HG02885 (cell line): Measurements from ENCODE around the gene S100A12.

Experiments
- ATAC-seq: cut with Tn5 transposase; IDR thresholded peaks from one replicate; pipeline ENCODE4 v1.9.1; 2021; ENCODE audit warnings: mild to moderate bottlenecking; ENCODE audit not compliant: unreplicated experiment, poor library complexity

S100A12 gene

GRCh38 chr1:153370146-153370545 lies 5.3 kb downstream of the S100A12 start:
- no peak for ATAC-seq

- no peak for ATAC-seq
Measured at GRCh38 chr1:153368495-153368894, 6.9 kb downstream of the S100A12 start.

DNA sequence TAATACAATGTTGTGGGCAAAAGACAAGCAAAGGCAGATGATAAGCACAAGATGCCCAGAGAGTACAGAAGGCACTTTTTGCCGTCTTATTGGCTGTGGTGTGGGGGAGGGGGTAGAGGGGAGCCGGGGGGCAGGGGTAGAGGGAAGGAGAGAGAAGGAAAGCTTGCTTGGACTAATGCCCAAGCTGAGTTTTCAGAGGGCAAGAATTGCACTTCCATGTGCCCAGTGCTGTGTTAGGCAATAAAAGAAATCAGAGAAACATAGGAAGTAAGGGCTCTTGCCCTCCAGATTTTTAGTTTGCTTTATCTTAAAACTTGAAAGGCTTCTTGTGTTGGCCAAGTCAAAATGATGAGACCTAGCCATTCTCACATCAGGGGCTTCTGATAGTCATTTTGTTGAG lies 8.3 kb downstream of the S100A12 start:
- ATAC-seq, result no peak

GRCh38 chr1:153366261-153366660 lies 9.2 kb downstream of the S100A12 start:
- ATAC-seq, result no peak

GRCh38 chr1:153365696-153366095 lies 9.7 kb downstream of the S100A12 start:
- ATAC-seq, result no peak

GRCh38 chr1:153364766-153365666 lies 10.4 kb downstream of the S100A12 start:
- ATAC-seq, result no peak

DNA sequence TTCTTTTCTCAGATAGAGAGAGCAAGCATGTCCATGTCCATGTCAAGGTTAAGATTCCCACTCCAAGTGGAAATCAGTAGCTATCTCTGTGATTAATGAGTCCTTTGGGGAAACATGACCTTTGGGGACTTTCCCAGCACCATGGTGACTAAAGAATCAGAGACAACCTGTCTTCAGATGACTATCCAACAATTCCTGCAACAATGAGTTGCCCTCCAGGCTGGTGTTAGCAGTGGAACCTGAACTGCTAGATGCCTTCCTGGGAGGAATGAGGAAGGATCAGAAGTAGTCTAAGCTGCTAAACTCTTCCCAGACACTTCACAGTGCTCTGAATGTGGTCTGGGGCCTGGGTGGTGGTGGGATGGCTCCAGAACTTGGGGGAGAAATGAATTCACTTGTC lies 11.3 kb downstream of the S100A12 start:
- no peak for ATAC-seq

GRCh38 chr1:153363641-153364040 lies 11.8 kb downstream of the S100A12 start:
- ATAC-seq, result no peak

GRCh38 chr1:153362187-153362775 lies 13.1 kb downstream of the S100A12 start:
- no peak for ATAC-seq

DNA sequence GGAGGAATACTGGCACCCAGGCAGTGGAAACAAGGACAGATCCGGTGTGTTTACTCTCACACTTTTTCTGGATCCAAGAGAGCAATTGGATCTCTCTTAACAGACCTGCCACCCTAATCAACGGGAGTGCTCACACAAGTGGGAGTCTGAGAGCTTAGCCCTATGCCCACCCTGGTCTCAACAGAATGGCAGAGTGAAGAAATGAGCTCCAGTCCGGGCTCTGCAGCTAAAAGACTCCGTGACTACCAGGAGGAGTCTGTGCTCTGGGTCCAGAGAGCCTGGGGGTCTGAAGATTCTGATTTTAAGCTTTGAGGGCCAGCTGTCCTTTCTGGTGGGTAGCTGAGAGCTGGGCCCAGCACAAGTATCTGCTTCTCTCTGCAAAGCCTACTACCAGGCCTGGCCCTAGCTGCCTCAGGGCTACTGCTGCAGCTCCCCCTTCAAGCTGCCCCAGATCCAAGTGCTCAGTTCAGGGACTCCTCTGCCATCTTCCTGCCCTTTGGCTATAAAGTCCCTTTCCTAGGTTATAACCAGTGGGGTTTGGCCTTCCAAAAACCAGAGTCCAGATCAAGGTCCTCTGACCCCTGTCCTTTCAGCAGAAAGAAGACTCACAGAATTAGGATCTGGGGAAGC lies 13.8 kb downstream of the S100A12 start:
- no peak for ATAC-seq

- no peak for ATAC-seq
Measured at GRCh38 chr1:153360592-153361479, 14.6 kb downstream of the S100A12 start.

DNA sequence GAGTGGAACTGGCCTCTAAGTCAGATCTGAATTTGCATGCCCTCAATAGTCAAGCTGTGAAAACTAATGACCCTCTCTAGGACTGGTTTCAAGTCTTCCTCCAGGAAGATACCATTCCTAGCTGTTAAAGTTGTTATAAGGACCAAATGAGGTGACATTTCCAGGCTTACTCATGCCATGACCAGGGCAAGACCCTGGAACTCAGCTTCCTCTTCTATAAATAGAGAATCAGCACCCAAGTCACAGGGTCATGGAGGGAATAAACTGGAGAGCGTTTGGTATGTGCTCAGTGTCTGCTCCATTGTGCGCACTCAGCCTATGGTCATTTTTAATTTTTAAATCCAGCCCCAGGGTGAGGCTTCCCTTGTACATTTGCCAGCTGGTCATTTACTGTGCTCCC lies 15.2 kb downstream of the S100A12 start:
- no peak for ATAC-seq

GRCh38 chr1:153359241-153359640 lies 16.2 kb downstream of the S100A12 start:
- ATAC-seq, result no peak

DNA sequence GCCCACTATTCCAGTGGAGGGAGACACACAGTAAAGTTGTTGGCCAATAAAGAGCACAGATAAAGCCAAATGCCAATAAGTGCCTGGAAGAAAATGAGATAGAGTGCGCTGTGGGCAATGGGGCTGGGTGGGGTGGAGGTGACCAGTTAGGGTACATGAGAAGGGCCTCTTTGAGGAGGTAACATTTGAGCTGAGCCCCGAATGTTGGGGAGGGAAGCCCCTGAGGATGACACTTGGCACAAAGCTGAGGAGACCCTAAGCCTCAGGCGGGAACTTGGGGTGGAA lies 16.8 kb downstream of the S100A12 start:
- ATAC-seq, result no peak

GRCh38 chr1:153357853-153358690 lies 17.3 kb downstream of the S100A12 start, which contains the start of gene S100A9:
Gene S100A9, plus strand, starts transcription at chr1:153357854. Its CDS starts 430 bp downstream, at chr1:153358284.
- no peak for ATAC-seq

- ATAC-seq, result no peak
Measured at GRCh38 chr1:153357076-153357852, 18.2 kb downstream of the S100A12 start.

DNA sequence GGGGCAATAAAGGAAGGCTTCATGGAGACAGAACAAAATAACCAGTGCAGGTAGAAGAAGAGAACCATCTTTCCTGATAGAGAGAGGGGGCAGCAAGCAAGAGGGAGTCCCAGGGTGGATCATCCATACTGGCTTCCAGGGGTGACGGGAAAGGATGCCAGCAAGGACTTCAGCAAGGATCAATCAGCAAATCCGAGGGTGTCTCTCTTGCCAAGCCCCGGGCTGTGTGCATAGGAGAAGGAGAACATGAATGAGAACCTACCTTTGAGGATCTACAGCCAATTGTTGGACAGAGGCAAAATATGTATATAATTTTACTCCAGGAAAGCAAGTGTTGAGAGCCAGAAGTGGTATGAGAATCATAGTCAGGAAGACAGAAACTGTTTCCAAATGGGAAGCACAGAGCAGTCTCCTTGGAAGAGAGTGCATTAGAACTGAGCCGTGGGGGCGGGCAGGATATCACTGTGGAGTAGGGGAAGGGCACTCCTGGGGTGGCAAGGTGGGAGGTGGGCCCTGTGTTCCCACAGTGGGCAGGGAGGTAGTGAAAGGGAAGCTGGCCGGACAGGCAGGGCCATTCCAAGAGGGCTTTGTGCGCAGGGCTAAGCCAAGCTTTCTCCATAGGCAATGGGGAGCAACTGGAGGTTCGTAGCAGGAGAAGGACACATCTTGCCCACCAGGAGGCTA lies 18.9 kb downstream of the S100A12 start:
- ATAC-seq, result no peak

DNA sequence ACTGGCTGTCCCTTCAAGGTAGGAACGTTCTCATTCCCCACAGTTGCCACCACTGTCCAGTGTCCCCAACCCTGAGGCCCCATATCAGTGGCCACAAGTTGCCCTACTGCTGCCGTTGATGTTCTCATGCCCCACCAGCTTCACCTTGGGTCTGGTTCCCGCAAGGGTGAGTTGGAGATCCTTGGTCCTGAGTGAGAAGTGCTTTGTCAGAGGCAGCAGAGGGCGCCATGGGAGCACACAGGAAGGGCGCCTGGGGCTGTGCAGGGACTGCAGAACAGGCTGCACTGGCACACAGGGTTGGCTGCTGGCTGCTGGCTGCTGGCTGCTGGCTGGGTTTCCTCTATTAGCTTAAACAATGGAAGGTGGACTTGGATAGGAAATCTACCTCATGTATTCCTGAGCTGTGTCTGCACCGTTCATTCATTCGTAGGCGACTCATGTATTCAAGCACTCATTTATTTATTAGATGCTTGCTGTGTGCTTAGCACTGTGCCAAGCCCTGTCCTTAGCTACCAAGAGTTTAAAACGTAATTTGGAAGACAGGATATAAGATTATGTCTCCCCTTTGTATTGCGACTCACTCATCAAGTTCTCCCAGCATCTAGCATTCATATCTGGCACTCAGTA lies 19.9 kb downstream of the S100A12 start:
- ATAC-seq, result no peak
